Activated CD4-positive, alpha-beta T cell treated with anti-CD3 and anti-CD28 coated beads, Interleukin-2, amount 50 U/mL, for 4 hours (primary cell): ENCODE data around the gene ATP12A.

ENCODE experiments used
- DNase-seq, 2 experiments: peaks; one replicate each; pipeline ENCODE4 v3.0.0-alpha.2; 2020

Gene ATP12A

GRCh38 chr13:24680258-24680920, at the start of gene ATP12A:
Gene ATP12A (plus strand): TSS chr13:24680408. CDS start chr13:24680744, 336 bp downstream.
- DNase-seq, result peak; percentile 11 to 16

- no peak for DNase-seq
Measured at GRCh38 chr13:24630851-24631620, 49.2 kb upstream of the ATP12A start.

GRCh38 chr13:24631922-24632321, 48.3 kb upstream of the ATP12A start:
- DNase-seq, result no peak

GRCh38 chr13:24632382-24633121, 47.7 kb upstream of the ATP12A start:
- DNase-seq, result no peak

GRCh38 chr13:24636776-24637175, 43.4 kb upstream of the ATP12A start:
- no peak for DNase-seq

- no peak for DNase-seq
Measured at GRCh38 chr13:24638096-24638495, 42.1 kb upstream of the ATP12A start.

- no peak for DNase-seq
Measured at GRCh38 chr13:24640752-24641151, 39.5 kb upstream of the ATP12A start.

- DNase-seq, result no peak
Measured at GRCh38 chr13:24642219-24642618, 38.0 kb upstream of the ATP12A start.

- DNase-seq, result no peak
Measured at GRCh38 chr13:24644036-24644435, 36.2 kb upstream of the ATP12A start.

GRCh38 chr13:24648271-24648670, 31.9 kb upstream of the ATP12A start:
- no peak for DNase-seq

- DNase-seq, result no peak
Measured at GRCh38 chr13:24648983-24649687, 31.1 kb upstream of the ATP12A start.

- no peak for DNase-seq
Measured at GRCh38 chr13:24649688-24650043, 30.5 kb upstream of the ATP12A start.

- DNase-seq, result no peak
Measured at GRCh38 chr13:24650161-24650560, 30.0 kb upstream of the ATP12A start.

GRCh38 chr13:24651718-24652345, 28.4 kb upstream of the ATP12A start:
- no peak for DNase-seq

- DNase-seq, result no peak
Measured at GRCh38 chr13:24652359-24652758, 27.8 kb upstream of the ATP12A start.

GRCh38 chr13:24654741-24655140, 25.5 kb upstream of the ATP12A start:
- DNase-seq, result no peak

- DNase-seq, result no peak
Measured at GRCh38 chr13:24659239-24659638, 21.0 kb upstream of the ATP12A start.

GRCh38 chr13:24660023-24660741, 20.0 kb upstream of the ATP12A start:
- DNase-seq, result no peak

GRCh38 chr13:24661713-24662112, 18.5 kb upstream of the ATP12A start:
- DNase-seq, result no peak

GRCh38 chr13:24662195-24663088, 17.8 kb upstream of the ATP12A start:
- DNase-seq, result no peak

- no peak for DNase-seq
Measured at GRCh38 chr13:24663089-24663395, 17.2 kb upstream of the ATP12A start.
